ENCODE results near the gene ADGRL3.
"Not testable (repeated sequence)": the region's sequence is repeated elsewhere in the genome, so short reads cannot be mapped to it uniquely, and the experiment has no call there.

ADGRL3 gene

DNA sequence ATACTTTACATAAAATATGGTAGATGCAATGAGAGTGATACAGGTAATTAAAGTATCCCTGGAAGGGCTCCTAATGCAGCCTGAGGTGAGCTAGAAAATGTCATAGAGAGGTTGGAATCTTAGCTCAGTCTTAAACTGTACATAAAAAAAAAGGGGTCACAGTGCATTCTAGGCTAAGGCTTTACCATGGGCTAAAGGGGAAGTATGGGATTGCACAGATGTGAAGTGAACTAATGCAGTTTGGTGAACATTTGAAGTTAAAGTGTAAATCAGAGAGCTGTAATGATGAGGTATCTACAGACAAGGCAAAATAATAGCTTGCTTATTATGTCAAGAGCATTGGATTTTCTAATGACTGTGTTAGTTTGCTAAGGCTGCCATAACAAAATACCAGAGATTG lies 405.9 kb downstream of the ADGRL3 start:
- no peak for DNase-seq (ENCODE audit: low read depth in 3 of 3, low spot score in 1 of 3)

DNA sequence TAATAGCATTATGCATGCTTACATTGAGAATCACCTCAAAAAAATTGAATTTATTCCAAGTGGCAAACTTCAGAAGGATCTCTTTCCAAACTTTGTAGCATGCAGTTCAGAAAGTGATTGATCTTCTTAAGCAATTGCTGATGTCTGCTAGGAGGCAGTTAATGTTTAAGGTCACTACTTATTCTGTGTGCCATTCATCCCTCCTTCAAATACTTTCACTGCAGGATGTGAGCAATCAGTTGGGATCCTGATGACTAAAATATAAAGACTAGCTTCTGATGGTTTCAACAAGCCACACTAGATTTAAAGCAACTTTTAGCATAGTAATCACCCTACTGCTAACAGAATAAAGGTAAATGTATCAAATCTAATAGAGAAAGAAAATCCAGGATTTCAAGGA lies 414.1 kb downstream of the ADGRL3 start:
- no peak for DNase-seq (ENCODE audit: low read depth in 3 of 3, low spot score in 1 of 3)

DNA sequence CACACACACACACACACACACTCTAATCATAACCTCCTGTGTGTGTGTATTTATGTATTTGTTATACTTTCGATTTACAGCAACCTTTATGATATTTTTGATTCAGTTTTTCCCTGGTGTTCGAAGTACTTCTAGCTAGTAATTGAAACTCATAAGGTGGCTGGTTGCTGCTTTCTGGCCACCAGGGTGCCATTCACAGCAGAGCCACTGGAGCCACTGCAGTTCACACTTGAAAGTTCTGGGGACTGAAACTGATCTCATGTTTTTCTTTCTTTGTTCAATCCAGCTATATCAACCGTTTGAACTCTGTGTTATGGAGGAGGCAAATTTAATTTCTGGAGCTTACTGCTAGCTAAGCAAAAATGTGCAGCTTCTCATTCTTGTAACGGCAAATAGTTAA lies 419.4 kb downstream of the ADGRL3 start:
- DNase-seq (ENCODE audit: low read depth in 3 of 3, low spot score in 1 of 3) = no peak

DNA sequence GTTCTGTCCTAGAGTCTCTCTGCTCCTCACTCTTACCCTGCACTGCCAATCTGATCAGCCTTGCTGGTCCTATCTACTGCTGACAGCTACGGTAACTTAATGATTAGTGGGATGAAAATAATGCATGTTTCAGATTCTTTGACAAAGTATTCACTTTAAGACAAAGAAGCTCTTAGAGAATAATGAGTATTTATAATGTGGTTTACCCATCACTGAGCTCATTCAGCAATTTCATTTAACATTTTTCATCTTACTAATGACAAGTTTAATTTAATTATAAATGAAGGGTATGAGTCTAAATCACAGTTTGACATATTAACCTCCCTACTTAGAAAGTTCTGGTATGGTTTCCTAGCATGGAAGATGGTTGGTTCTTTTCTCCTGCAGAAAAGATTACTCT lies 428.2 kb downstream of the ADGRL3 start:
- no peak for DNase-seq (ENCODE audit: low read depth in 3 of 3, low spot score in 1 of 3)

DNA sequence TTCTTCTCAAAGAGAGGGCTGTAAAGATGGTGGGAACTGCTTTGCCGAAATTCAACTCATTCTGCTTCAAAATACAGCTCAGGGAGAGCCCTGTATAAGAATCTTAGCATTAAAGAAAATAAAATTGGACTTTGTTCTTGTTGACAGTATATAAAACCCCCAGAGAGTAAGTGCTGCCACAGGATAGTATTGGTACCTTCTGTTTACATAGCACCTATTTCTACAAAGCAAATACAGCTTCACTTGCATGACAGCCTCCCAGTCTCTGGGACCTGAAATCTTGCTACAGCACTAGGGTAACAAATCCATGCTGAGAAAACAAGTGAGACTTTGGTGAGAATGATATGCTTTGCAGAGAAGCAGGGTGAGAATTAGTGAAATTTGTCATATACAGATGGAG lies 428.6 kb downstream of the ADGRL3 start:
- no peak for DNase-seq (ENCODE audit: low read depth in 3 of 3, low spot score in 1 of 3)

DNA sequence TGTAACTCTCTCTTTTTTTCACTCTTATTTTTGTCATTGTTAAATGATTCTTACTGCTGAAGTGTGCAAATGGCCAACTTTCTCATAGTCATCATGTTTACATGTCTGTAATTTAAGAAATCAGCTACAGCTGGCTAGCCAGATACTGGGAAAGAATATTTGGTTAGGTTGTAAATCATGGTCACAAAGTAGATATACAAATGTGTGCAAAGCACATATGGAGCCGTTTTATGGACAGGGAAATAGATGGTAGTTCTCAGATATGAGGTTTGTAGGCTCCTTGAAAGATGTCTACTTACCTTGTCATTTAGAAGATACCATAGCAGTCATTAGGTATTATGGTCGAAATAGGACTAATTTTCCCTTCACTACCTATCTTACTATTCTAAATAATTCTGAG lies 430.4 kb downstream of the ADGRL3 start:
- no peak for DNase-seq (ENCODE audit: low read depth in 3 of 3, low spot score in 1 of 3)

DNA sequence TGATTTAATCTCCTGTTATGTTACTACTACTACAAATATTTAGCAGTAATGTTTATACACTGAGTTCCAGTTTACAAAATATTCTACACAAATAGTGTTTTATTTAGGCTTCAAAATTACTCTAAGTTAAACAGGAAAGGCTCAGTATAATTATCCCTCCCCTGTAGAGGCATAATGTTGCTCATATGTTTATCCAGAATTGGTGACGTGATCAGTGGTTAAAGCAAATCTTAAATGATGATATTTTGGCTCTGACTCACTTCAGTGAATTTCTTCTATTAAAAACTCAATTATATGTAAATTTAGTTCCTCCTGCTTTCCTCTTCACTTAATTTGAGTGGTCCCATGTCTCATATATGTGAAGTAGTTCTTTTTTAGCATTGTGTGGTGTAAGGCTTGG lies 438.5 kb downstream of the ADGRL3 start:
- DNase-seq (ENCODE audit: low read depth in 3 of 3, low spot score in 1 of 3) = no peak

DNA sequence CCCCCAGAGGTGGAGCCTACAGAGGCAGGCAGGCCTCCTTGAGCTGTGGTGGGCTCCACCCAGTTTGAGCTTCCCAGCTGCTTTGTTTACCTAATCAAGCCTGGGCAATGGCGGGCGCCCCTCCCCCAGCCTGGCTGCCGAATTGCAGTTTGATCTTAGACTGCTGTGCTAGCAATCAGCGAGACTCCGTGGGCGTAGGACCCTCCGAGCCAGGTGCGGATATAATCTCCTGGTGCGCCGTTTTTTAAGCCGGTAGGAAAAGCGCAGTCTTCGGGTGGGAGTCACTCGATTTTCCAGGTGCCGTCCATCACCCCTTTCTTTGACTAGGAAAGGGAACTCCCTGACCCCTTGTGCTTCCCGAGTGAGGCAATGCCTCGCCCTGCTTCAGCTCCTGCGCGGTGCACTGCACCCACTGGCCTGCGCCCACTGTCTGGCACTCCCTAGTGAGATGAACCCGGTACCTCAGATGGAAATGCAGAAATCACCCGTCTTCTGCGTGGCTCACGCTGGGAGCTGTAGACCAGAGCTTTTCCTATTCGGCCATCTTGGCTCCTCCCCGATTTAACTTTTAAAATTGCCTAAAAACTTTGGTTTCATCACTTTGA lies 446.7 kb downstream of the ADGRL3 start:
- not testable (repeated sequence) for DNase-seq (ENCODE audit: low read depth in 3 of 3, low spot score in 1 of 3)

DNA sequence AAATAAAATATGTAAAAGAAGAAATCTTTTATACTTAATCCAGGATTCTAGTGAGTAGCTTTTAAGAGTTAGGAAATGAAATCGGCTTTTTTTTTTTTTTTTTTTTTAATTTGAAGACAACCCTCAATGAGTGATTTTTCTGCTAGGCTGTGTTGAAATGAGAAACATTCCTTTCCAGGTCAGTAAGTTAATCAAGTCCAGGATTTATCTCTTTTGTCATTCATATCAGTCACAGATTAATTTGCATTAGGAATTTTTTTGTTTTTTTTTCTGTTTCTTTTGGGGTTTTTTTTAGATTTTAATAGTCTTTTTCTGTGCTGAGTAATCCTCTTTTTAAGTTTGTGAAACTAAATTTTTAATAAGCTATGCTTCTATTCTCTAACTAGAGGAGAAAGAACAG lies 448.1 kb downstream of the ADGRL3 start:
- no peak for DNase-seq (ENCODE audit: low read depth in 3 of 3, low spot score in 1 of 3)

DNA sequence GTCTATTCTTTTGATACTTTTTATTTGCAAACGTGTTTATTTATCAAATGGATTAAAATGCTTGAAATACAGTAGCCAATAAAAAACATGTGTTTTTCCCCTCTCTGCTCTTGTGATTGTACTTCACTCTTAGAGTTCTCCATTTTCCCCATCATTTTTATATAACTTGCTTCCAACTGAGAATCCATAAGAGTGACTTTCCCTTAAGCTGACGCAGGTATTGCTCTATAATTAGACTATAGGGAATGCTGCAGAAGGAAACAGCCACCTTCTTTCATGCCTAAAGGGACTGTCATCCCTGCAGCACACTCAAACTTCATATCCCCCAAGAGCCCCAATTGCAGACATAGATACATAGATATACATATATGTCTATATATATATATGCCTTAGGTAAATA lies 456.9 kb downstream of the ADGRL3 start:
- DNase-seq (ENCODE audit: low read depth in 3 of 3, low spot score in 1 of 3) = no peak

DNA sequence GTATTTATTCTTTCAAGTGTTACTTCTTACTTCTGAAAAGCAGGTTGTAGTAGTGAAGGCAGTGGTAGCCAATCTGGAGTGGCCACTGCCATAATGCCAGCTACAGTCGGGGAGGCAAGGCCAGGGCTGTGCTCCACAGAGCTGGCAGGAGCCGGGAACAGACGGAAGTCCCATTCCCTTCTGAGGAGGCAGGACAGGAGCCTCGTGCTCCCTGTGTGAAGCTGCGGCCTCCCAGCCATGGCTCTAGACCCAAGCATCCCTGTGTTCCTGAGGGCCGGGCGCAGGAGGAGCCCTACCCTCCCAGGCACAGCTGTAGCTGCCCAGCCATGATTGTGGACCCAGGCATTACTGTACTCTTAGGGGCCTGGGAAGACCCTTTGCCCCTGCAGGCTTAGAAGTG lies 461.8 kb downstream of the ADGRL3 start:
- DNase-seq (ENCODE audit: low read depth in 3 of 3, low spot score in 1 of 3) = no peak

DNA sequence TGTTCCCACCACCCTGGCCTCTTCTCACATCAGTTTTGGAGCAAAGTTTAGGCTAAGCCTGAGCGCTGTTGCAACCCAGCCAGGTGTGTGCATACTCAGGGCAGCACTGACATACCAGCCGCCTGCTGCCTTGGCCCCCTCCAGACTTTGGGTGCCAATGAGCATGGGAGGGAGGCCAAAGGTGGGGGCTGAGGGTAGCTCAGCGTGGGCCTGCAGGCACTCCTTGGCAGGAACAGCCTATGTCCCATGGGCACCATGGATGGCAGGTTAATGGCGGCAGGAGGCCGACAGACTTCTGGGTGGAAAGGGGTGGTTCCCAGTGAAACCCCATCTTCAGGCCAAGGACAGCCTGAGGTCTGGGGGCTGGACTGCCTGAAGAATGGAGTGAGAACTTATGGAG lies 462.2 kb downstream of the ADGRL3 start:
- no peak for DNase-seq (ENCODE audit: low read depth in 3 of 3, low spot score in 1 of 3)

DNA sequence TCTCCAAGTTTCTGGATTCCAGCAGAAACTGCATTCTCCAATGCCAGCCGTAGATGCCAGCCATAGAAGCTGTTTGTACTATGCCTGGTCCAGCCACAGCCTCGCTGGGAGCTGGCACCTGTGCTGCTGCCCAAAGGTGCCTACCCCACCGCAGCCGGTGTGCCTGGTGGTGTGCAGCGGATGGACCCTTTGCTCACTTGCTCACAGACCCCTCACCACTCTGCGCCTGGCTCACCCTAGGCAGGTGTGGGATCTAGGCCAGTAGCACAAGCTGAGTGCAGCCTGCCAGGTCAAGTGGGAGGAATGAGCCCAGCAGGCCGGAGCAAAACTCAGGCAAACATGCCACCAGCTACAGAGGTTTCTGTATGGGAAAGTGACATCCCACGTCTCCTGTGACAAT lies 463.2 kb downstream of the ADGRL3 start:
- no peak for DNase-seq (ENCODE audit: low read depth in 3 of 3, low spot score in 1 of 3)

DNA sequence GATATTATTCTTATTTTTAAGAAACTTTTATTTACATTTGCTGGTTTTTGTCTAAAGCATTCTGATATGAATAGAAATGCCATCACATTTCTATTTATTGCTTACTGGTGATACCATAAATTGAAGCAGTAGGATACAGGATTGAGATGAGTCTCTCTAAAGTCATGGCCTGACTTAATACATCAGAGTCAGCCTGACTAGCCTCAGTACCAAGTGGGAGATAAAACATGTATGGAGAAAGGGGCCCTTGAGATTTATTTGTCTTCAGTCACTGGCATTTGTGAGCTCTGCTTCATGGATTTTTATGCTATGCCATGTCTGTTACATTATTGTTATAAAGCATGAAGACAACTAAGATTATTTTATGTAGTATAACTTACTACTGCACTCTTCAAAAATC lies 465.5 kb downstream of the ADGRL3 start:
- no peak for DNase-seq (ENCODE audit: low read depth in 3 of 3, low spot score in 1 of 3)

DNA sequence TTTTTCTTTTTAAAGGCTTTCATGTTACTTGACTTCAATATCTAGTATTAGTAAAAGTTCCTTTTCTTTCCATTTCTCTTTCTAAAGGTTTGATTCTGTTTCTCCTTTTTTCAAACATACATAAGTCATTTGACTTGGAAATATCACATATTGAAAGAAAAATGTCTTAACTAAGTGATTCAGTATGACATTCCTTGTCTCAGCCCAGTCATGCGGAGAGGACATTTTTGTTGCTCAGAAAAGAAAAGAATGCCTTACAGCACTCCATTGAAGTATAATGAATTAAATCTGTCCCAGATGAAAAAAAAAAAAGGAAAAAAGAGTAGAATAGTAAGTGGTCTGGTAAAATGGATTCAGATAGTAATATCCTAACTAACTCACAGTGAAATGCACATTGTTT lies 466.1 kb downstream of the ADGRL3 start:
- DNase-seq (ENCODE audit: low read depth in 3 of 3, low spot score in 1 of 3) = no peak

DNA sequence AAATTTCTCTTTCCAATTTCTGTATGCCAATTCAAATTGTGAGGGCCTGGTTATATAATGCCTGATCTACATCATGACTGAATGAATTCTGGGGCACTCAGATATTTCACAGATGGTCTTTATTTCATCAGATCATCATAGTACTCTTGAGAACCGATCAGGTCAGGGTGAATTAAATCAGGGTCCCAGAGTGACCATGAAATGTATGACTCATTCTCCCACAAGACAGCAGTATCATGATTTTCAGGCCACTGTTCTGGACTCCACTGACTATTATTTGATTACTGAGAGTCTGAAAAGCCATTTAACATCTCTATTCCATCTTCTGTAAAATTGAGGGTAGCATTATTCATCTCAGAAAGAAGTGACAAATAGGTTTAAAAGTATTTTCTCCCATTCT lies 471.5 kb downstream of the ADGRL3 start:
- DNase-seq (ENCODE audit: low read depth in 3 of 3, low spot score in 1 of 3) = no peak

DNA sequence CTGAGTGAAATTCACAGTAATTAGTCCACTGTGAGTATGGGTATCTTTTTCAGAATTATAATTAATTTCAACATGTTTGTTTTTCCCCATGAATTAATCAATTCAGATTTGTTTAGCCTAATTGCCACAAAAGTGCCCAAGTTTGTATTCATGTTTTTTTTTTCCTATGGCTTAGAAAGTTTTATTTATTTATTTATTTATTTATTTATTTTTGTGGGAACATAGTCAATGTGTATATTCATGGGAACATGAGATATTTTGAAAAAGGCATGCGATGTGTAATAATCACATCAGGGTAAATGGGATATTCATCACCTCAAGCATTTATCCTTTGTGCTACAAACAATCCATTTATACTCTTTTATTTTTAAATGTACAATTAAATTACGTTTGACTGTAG lies 475.3 kb downstream of the ADGRL3 start:
- DNase-seq (ENCODE audit: low read depth in 3 of 3, low spot score in 1 of 3) = no peak

DNA sequence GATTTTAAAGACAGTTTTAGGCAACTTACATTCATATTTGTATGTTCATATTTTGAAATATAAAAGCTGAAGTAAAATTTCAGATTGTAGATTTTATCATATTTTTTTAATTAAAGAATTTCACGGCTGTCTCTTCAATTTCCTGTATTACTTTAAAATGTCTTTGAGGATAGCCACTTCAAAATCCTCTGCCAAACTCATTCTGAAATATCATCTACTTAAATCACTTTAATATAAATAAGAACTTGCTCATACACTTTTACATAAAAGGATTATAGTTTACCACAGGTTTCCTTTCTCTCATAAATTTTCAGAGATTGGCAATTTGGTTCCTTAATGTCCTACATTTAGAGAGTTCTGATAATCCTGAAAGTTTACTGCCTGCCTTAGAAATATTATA lies 478.2 kb downstream of the ADGRL3 start:
- DNase-seq (ENCODE audit: low read depth in 3 of 3, low spot score in 1 of 3) = no peak

DNA sequence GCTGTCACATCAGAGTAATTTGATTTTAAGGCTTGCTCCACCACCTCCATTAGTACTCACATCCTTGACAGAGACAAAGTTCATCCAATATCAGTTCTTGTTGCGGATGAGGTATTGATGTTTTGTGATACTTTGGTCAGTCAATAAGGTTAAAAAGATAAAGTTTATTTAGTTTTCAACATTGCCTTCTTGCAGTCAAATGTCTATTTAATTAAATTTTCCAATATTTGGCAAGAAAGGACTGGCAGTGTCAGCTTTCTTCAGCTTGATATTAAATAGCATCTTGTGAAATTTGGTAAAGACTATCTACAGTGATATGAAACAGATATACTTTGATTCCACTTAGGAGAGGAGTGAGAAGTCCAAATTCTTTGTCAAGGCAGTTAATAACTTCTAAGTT lies 493.4 kb downstream of the ADGRL3 start:
- no peak for DNase-seq (ENCODE audit: low read depth in 3 of 3, low spot score in 1 of 3)

DNA sequence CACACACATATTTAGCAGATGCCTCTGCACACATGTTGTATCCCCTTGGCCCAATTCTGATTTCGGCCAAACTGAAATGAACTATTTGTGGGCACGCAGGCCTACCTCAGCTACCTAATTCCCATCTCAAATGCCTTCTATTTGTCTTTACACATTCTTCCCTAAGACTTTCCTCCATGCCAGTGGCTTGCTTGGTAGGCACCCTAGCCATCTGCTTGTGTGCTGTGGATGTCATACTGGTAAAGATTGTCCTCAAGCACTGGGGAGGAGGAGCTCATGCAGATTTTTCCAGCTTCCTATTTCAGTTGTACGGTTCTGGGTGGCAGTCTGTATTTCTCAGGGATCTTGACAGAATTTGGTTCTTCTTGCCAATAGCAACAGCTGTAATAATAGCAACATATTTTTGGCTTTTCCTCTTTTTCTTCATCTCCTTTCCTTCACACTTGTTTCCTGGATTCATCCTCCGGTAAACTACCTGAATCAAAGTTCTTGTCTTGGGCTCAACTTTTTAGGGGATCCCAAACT lies 514.3 kb downstream of the ADGRL3 start:
- no peak for DNase-seq (ENCODE audit: low read depth in 3 of 3, low spot score in 1 of 3)

DNA sequence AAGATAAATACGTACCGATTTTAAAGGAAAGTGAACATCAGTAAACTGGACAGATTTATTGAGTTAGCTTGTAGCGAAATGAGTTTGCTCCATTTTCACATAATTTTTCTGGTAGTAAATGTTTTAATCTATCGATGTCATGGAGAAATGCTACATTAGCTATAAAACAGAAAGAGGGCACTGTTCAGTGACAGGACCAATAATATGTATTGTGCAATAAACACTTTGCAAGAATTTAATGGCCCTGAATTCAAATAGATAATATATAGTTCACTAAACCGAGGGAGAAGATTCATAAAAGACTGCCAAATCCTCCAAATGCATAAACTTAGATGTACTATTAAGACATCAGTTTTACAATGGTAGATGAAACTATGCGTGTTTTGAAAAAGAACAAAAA lies 516.3 kb downstream of the ADGRL3 start:
- DNase-seq (ENCODE audit: low read depth in 3 of 3, low spot score in 1 of 3) = no peak

DNA sequence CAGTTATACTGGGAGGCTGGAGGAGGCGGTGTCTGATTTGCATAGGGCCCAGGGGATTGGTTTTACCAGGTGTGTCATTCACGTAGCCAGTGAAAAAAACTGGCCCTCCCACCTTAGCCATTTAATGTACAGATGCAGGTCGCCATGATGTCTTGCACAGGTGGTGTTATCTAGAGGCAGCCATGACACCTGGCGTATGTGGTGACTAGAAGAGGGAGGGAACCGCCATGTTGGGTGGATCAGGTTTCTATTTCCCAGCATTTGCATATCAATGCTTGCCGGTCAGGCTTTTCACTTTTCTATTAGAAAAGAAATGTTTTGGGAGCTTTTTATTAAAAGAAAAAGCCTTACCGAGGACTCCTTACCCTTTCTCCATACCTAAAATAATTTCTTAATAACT lies 523.4 kb downstream of the ADGRL3 start:
- DNase-seq (ENCODE audit: low read depth in 3 of 3, low spot score in 1 of 3) = no peak

DNA sequence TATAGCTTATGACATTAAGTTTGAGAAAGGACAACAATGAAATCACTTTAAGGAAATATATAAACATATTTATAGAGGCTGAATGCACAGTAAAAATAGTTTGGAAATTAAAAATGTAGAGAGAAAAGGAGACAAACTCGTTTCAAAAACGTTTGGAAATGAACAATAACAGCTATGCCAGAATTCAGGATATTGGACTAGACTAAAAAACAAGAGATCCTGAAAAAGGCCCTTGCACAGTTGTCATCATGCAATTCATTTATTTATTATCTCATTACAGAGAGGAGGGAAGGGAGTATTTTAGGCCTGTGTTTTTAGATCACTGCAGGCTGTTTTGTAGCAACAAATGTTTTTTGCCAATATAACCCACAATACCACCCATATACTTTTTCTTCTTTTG lies 527.2 kb downstream of the ADGRL3 start:
- DNase-seq (ENCODE audit: low read depth in 3 of 3, low spot score in 1 of 3) = no peak

DNA sequence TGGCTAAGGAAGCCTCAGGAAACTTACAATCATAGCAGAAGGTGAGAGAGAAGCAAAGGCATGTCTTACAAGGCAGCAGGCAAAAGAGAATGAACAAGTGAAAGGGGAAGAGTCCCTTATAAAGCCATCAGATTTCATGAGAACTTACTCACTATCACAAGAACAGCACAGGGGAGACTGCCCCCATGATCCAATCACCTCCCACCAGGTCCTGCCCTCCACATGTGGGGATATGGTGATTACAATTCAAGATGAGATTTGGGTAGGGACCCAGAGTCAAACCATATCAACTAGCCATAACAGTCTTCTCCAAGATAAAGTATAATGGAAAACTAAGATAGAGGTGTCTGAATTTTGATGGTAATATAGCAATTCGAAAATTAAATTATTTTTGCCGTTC lies 534.3 kb downstream of the ADGRL3 start:
- no peak for DNase-seq (ENCODE audit: low read depth in 3 of 3, low spot score in 1 of 3)
